Measurements from ENCODE around the gene DCBLD2.

DCBLD2 gene

GRCh38 chr3:98750276-98750919 lies 151.1 kb downstream of the DCBLD2 start:
- DNase-seq (ENCODE audit: low read depth) = no peak
- no peak overlapping the region for H3K4me3 ChIP-seq (ENCODE audit: low read depth, low read length)
- no peak for TF ChIP-seq CTCF (IDR thresholded peaks at IDR 0.05; ENCODE audit: control insufficient read depth, extremely low read depth, insufficient read depth)

- no peak for DNase-seq (ENCODE audit: low read depth)
- no peak for TF ChIP-seq CTCF (IDR thresholded peaks at IDR 0.05; ENCODE audit: control insufficient read depth, extremely low read depth, insufficient read depth)
Measured at GRCh38 chr3:98746882-98747281, 154.6 kb downstream of the DCBLD2 start.

GRCh38 chr3:98746122-98746521 lies 155.4 kb downstream of the DCBLD2 start:
- H3K4me3 ChIP-seq (ENCODE audit: low read depth, low read length) = no peak overlapping the region
- no peak for DNase-seq (ENCODE audit: low read depth)
- TF ChIP-seq CTCF (IDR thresholded peaks at IDR 0.05; ENCODE audit: control insufficient read depth, extremely low read depth, insufficient read depth) = no peak

More at GRCh38 chr3:98746882-98747281, 154.6 kb downstream of the DCBLD2 start:
- no peak overlapping the region for H3K4me3 ChIP-seq (ENCODE audit: low read depth, low read length)

Measured in LNCaP clone FGC (cell line).